DOHH2 (cell line): ENCODE data around the gene FBXL17.

Experiments used
- H3F3A ChIP-seq: fragments of 200-600 bp; sonication (generic), shearing (Covaris generic); 2 replicates; pipeline ENCODE4 v1.6.0; 2016; ENCODE audit warnings: antibody characterized with exemption, mild to moderate bottlenecking; ENCODE audit not compliant: control insufficient read depth, insufficient read depth
- H3K27ac ChIP-seq: fragments of 200-600 bp; sonication (generic); 2 replicates; pipeline ENCODE4 v1.5.1; 2014; ENCODE audit warnings: low read depth, mild to moderate bottlenecking, low read length, moderate library complexity
- H3K27me3 ChIP-seq: fragments of 200-600 bp; sonication (generic); 2 replicates; pipeline ENCODE4 v1.6.1; 2014; ENCODE audit warnings: mild to moderate bottlenecking, low read length, mixed read lengths; ENCODE audit not compliant: control insufficient read depth
- H3K36me3 ChIP-seq: fragments of 200-600 bp; sonication (generic); 2 replicates; pipeline ENCODE4 v1.6.1; 2014; ENCODE audit warnings: mild to moderate bottlenecking, low read length, moderate library complexity, mixed read lengths; ENCODE audit not compliant: control insufficient read depth
- H3K4me1 ChIP-seq: fragments of 200-600 bp; sonication (generic); 2 replicates; pipeline ENCODE4 v1.6.1; 2014; ENCODE audit warnings: mild to moderate bottlenecking, low read length, mixed read lengths; ENCODE audit not compliant: control insufficient read depth
- H3K4me2 ChIP-seq: fragments of 200-600 bp; sonication (generic); 2 replicates; pipeline ENCODE4 v1.6.0; 2014; ENCODE audit warnings: mild to moderate bottlenecking, low read length, moderate library complexity
- H3K4me3 ChIP-seq: fragments of 200-600 bp; sonication (generic); 2 replicates; pipeline ENCODE4 v1.5.1; 2014; ENCODE audit warnings: mild to moderate bottlenecking, low read length, mixed read lengths
- H3K79me2 ChIP-seq: fragments of 200-600 bp; sonication (generic); 2 replicates; pipeline ENCODE4 v1.6.1; 2014; ENCODE audit warnings: mild to moderate bottlenecking, low read length, mixed read lengths; ENCODE audit not compliant: control insufficient read depth
- H3K9me2 ChIP-seq: fragments of 200-600 bp; sonication (generic); replicated peaks from 2 replicates; pipeline ENCODE4 v1.6.1; 2014; ENCODE audit warnings: mild to moderate bottlenecking, low read length, mixed read lengths; ENCODE audit not compliant: control insufficient read depth
- H3K9me3 ChIP-seq: fragments of 200-600 bp; sonication (generic); 2 replicates; pipeline ENCODE4 v1.6.1; 2014; ENCODE audit warnings: antibody characterized with exemption, low read length, mixed read lengths; ENCODE audit not compliant: control insufficient read depth, insufficient read depth
- H4K20me1 ChIP-seq: fragments of 200-600 bp; sonication (generic); 2 replicates; pipeline ENCODE4 v1.6.0; 2014; ENCODE audit warnings: low read depth, mild to moderate bottlenecking, antibody characterized with exemption, low read length, moderate library complexity; ENCODE audit not compliant: control insufficient read depth, insufficient read depth
- CTCF ChIP-seq: fragments of 200-600 bp; sonication (generic); IDR thresholded peaks from one replicate; pipeline ENCODE4 v1.5.1; 2014; ENCODE audit warnings: antibody characterized with exemption, mild to moderate bottlenecking, low read depth, low read length; ENCODE audit not compliant: poor library complexity, severe bottlenecking
- EZH2phosphoT487 ChIP-seq: fragments of 200-600 bp; sonication (generic); IDR thresholded peaks from 2 replicates; pipeline ENCODE4 v1.6.1; 2017; ENCODE audit warnings: borderline replicate concordance, mild to moderate bottlenecking, antibody characterized with exemption, low read length, moderate library complexity, mixed read lengths

FBXL17 gene

GRCh38 chr5:108118813-108119514 lies 262.9 kb downstream of the FBXL17 start:
- H3K9me3 ChIP-seq = no peaks in the 10 kb centered on the region
- H3K4me2 ChIP-seq = no peak overlapping the region
- H3K36me3 ChIP-seq = no peaks in the 10 kb centered on the region
- no peaks in the 10 kb centered on the region for H3K79me2 ChIP-seq
- no peaks in the 10 kb centered on the region for H4K20me1 ChIP-seq
- H3K27me3 ChIP-seq = no peaks in the 10 kb centered on the region
- no peaks in the 10 kb centered on the region for H3K4me1 ChIP-seq
- H3K27ac ChIP-seq = no peak overlapping the region
- TF ChIP-seq CTCF (no peak), EZH2phosphoT487 (no peak)
- H3F3A ChIP-seq = no peaks in the 10 kb centered on the region
- no peak overlapping the region for H3K4me3 ChIP-seq
- H3K9me2 ChIP-seq = no peaks in the 10 kb centered on the region

GRCh38 chr5:108115673-108116072 lies 266.2 kb downstream of the FBXL17 start:
- H3K4me1 ChIP-seq = no peaks in the 10 kb centered on the region
- H4K20me1 ChIP-seq = no peaks in the 10 kb centered on the region
- H3K27me3 ChIP-seq = no peaks in the 10 kb centered on the region
- TF ChIP-seq CTCF = no peak
- no peak for TF ChIP-seq EZH2phosphoT487
- H3K9me2 ChIP-seq = no peaks in the 10 kb centered on the region
- H3K9me3 ChIP-seq = no peaks in the 10 kb centered on the region
- no peak overlapping the region for H3K27ac ChIP-seq
- no peaks in the 10 kb centered on the region for H3K36me3 ChIP-seq
- H3F3A ChIP-seq = no peaks in the 10 kb centered on the region
- H3K4me3 ChIP-seq = no peak overlapping the region
- H3K4me2 ChIP-seq = no peak overlapping the region
- H3K79me2 ChIP-seq = no peaks in the 10 kb centered on the region

GRCh38 chr5:108113950-108114349 lies 267.9 kb downstream of the FBXL17 start:
- no peaks in the 10 kb centered on the region for H3K36me3 ChIP-seq
- no peaks in the 10 kb centered on the region for H3K4me1 ChIP-seq
- H3K79me2 ChIP-seq = no peaks in the 10 kb centered on the region
- H3K27me3 ChIP-seq = no peaks in the 10 kb centered on the region
- H3K4me3 ChIP-seq = no peak overlapping the region
- H3K27ac ChIP-seq = no peak overlapping the region
- H3K9me2 ChIP-seq = no peaks in the 10 kb centered on the region
- no peaks in the 10 kb centered on the region for H4K20me1 ChIP-seq
- H3K4me2 ChIP-seq = no peak overlapping the region
- TF ChIP-seq CTCF = no peak
- no peak for TF ChIP-seq EZH2phosphoT487
- H3K9me3 ChIP-seq = no peaks in the 10 kb centered on the region
- no peaks in the 10 kb centered on the region for H3F3A ChIP-seq

- Histone ChIP-seq H3K4me1 (no peaks in the 10 kb centered on the region), H3K4me3 (no peak overlapping the region), H3K79me2 (no peaks in the 10 kb centered on the region), H3F3A (no peaks in the 10 kb centered on the region), H3K27ac (no peak overlapping the region), H3K9me3 (no peaks in the 10 kb centered on the region), H3K4me2 (no peak overlapping the region), H3K36me3 (no peaks in the 10 kb centered on the region), H4K20me1 (no peaks in the 10 kb centered on the region), H3K27me3 (no peaks in the 10 kb centered on the region), H3K9me2 (no peaks in the 10 kb centered on the region)
- TF ChIP-seq EZH2phosphoT487 = no peak
- TF ChIP-seq CTCF = no peak
Measured at GRCh38 chr5:108111736-108112135, 270.2 kb downstream of the FBXL17 start.
